ENCODE measurements around the gene BEST1. TPM values are rescaled to one million over a fixed set of nuclear protein-coding genes. Genes with fewer than 3 reads are reported as not detected.
A peak's percentile ranks its signal among the peaks of the same experiment; 100 is the strongest.

Gene BEST1
- total RNA-seq, 1 donor from 2014 or later: not detected

DNA sequence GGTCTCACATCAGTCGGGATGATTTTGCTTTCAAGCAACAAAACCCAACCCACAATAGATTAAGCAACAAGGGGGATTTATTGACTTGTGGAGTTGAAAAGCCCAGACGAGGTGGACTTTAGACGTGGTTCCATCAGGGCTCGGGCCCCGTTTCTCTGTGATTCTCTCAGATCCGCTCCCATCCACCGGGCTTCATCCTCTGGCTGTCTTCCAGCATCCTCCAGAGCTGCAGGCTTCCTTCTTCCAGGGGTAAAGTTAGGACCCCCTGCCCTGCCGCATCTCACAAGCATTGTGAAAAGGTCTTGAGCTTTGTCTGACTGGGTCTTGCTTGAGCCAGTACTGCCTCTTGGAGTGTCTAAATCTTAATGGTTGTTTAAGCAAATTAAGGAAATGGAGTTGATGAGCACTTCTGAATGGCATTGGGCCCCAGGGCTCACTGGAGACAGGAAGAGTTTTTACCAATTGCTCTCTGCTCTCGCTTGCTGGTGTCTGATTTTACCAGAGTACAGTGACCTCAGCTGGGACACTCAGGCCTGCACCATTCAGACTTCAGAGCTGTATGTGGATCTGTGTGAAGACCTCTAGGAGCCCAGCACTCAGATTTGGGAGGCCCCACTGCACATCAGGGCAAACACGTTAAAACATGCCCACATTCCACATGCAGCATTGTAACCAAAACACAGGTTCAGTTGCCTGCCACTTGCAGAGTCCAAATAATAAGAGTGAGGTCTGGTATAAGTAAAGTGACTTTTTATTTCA is 30.8 kb downstream of the BEST1 start:
- H3F3A ChIP-seq (ENCODE audit: low read depth): no peaks in the 10 kb centered on the region
- Mint-ChIP-seq H3K4me3 (no peak overlapping the region), H3K4me1 (peaks cover 11% of the 10 kb centered on the region), H3K27me3 (ENCODE audit: insufficient read depth, low read depth) (peaks cover 16% of the 10 kb centered on the region), H3K9me3 (peaks cover 4% of the 10 kb centered on the region), H3K36me3 (no peaks in the 10 kb centered on the region), H3K27ac (no peak overlapping the region)
- H3K4me3 ChIP-seq: no peak overlapping the region
- H3K79me2 ChIP-seq (ENCODE audit: low read depth): no peaks in the 10 kb centered on the region
- H3K4me1 ChIP-seq: peaks cover 8% of the 10 kb centered on the region
- peak overlapping the region; percentile 22 for H2AFZ ChIP-seq (replicated peaks)
- no peaks in the 10 kb centered on the region for H3K9me3 ChIP-seq (ENCODE audit: low read depth)
- no peaks in the 10 kb centered on the region for H3K36me3 ChIP-seq
- TF ChIP-seq EZH2 (IDR thresholded peaks at IDR 0.05) (no peak), EZH2phosphoT487 (IDR thresholded peaks at IDR 0.05) (no peak)
- TF ChIP-seq, protein P1, sequence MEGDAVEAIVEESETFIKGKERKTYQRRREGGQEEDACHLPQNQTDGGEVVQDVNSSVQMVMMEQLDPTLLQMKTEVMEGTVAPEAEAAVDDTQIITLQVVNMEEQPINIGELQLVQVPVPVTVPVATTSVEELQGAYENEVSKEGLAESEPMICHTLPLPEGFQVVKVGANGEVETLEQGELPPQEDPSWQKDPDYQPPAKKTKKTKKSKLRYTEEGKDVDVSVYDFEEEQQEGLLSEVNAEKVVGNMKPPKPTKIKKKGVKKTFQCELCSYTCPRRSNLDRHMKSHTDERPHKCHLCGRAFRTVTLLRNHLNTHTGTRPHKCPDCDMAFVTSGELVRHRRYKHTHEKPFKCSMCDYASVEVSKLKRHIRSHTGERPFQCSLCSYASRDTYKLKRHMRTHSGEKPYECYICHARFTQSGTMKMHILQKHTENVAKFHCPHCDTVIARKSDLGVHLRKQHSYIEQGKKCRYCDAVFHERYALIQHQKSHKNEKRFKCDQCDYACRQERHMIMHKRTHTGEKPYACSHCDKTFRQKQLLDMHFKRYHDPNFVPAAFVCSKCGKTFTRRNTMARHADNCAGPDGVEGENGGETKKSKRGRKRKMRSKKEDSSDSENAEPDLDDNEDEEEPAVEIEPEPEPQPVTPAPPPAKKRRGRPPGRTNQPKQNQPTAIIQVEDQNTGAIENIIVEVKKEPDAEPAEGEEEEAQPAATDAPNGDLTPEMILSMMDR (IDR thresholded peaks at IDR 0.05): no peak
- H4K20me1 ChIP-seq (ENCODE audit: low read depth): no peaks in the 10 kb centered on the region
- H3K27me3 ChIP-seq: no peaks in the 10 kb centered on the region
- no peak overlapping the region for H3K9ac ChIP-seq
- H3K27ac ChIP-seq: no peak overlapping the region
- no peak for DNase-seq (ENCODE audit: low spot score)
- peak overlapping the region; percentile 12 for H3K4me2 ChIP-seq

DNA sequence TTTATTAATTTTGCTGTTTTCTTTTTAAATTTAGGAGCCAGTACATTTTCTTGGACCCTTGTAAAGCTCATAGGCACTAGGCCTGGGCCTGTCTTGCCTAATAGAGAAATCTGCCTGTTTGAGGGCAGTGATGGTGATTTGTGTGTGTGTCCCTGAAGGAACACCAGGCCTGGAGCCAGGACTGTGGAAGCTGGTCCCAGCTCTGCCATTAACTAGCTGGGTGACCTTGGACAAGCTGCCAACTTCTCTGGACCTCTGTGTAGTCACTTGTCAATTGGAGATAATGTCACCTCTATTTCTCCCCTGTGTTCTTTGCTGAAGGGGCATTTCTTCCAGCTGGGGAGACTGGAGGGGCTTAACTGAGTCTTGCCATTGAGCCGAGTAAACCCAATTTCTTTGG is 33.3 kb downstream of the BEST1 start:
- H3K27ac ChIP-seq: no peak overlapping the region
- Mint-ChIP-seq H3K27ac (no peak overlapping the region), H3K9me3 (peaks cover 20% of the 10 kb centered on the region), H3K36me3 (peaks cover 2% of the 10 kb centered on the region), H3K4me1 (peaks cover 11% of the 10 kb centered on the region), H3K27me3 (ENCODE audit: insufficient read depth, low read depth) (peaks cover 14% of the 10 kb centered on the region), H3K4me3 (no peak overlapping the region)
- H3K27me3 ChIP-seq: no peaks in the 10 kb centered on the region
- H3K4me3 ChIP-seq: no peak overlapping the region
- TF ChIP-seq, protein P1 (IDR thresholded peaks at IDR 0.05): no peak
- TF ChIP-seq EZH2phosphoT487 (IDR thresholded peaks at IDR 0.05) (no peak), EZH2 (IDR thresholded peaks at IDR 0.05) (no peak)
- H3K9ac ChIP-seq: no peak overlapping the region
- no peak overlapping the region for H2AFZ ChIP-seq (replicated peaks)
- H3K4me2 ChIP-seq: no peak overlapping the region
- H3K4me1 ChIP-seq: peaks cover 8% of the 10 kb centered on the region
- no peak for DNase-seq (ENCODE audit: low spot score)
- H3K9me3 ChIP-seq (ENCODE audit: low read depth): no peaks in the 10 kb centered on the region
- no peaks in the 10 kb centered on the region for H4K20me1 ChIP-seq (ENCODE audit: low read depth)
- no peaks in the 10 kb centered on the region for H3K79me2 ChIP-seq (ENCODE audit: low read depth)
- H3K36me3 ChIP-seq: no peaks in the 10 kb centered on the region
- H3F3A ChIP-seq (ENCODE audit: low read depth): no peaks in the 10 kb centered on the region

DNA sequence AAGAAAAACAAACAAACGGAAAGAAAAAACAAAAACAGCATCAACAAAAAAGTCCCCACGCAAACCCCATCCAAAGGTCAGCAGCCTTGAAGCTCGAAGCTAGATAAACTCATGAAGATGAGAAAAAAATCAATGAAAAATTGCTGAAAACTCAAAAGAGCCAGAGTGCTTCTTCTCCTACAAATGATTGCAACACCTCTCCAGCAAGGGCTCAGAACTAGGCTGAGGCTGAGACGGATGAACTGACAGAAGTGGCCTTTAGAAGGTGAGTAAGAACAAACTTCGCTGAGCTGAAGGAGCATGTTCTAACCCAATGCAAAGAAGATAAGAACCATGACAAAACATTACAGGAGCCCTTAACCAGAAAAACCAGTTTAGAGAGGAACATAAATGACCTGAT is 35.7 kb downstream of the BEST1 start:
- H4K20me1 ChIP-seq (ENCODE audit: low read depth): no peaks in the 10 kb centered on the region
- peaks cover 4% of the 10 kb centered on the region for H3K4me1 ChIP-seq
- H3K27ac ChIP-seq: no peak overlapping the region
- no peak for DNase-seq (ENCODE audit: low spot score)
- H3K36me3 ChIP-seq: no peaks in the 10 kb centered on the region
- Mint-ChIP-seq H3K36me3 (peaks cover 3% of the 10 kb centered on the region), H3K4me1 (peaks cover 8% of the 10 kb centered on the region), H3K27me3 (ENCODE audit: insufficient read depth, low read depth) (peaks cover 9% of the 10 kb centered on the region), H3K27ac (no peak overlapping the region), H3K4me3 (no peak overlapping the region), H3K9me3 (peaks cover 26% of the 10 kb centered on the region)
- H3K4me3 ChIP-seq: no peak overlapping the region
- no peak overlapping the region for H2AFZ ChIP-seq (replicated peaks)
- H3K79me2 ChIP-seq (ENCODE audit: low read depth): no peaks in the 10 kb centered on the region
- no peak overlapping the region for H3K4me2 ChIP-seq
- no peak overlapping the region for H3K9ac ChIP-seq
- H3K9me3 ChIP-seq (ENCODE audit: low read depth): no peaks in the 10 kb centered on the region
- no peaks in the 10 kb centered on the region for H3K27me3 ChIP-seq
- no peaks in the 10 kb centered on the region for H3F3A ChIP-seq (ENCODE audit: low read depth)
- no peak for TF ChIP-seq EZH2 (IDR thresholded peaks at IDR 0.05)
- no peak for TF ChIP-seq EZH2phosphoT487 (IDR thresholded peaks at IDR 0.05)
- TF ChIP-seq, protein P1 (IDR thresholded peaks at IDR 0.05): no peak

All from neural progenitor cell (in vitro differentiated cells).